Neural cell (in vitro differentiated cells): ENCODE results near the gene BRD3OS. TPM values are rescaled to one million over a fixed set of nuclear protein-coding genes. Genes with fewer than 3 reads are reported as not detected.

Experiments used
- H2AFZ ChIP-seq: fragments of 200-600, 300-800 bp; sonication (generic), shearing (Covaris generic); 2 replicates; pipeline ENCODE4 v1.6.0; 2014; ENCODE audit warnings: low read depth, mild to moderate bottlenecking, antibody characterized with exemption, low read length, moderate library complexity
- H3F3A ChIP-seq: fragments of 200-600 bp; shearing (Covaris generic); 2 replicates; pipeline ENCODE4 v1.6.1; 2016; ENCODE audit warnings: mild to moderate bottlenecking, moderate library complexity, mixed read lengths, antibody characterized with exemption, low read length; ENCODE audit not compliant: insufficient read depth, poor library complexity, severe bottlenecking
- H3K27ac ChIP-seq: fragments of 200-600, 300-800 bp; sonication (generic), shearing (Covaris generic); 2 replicates; pipeline ENCODE4 v1.5.1; 2014; ENCODE audit warnings: mild to moderate bottlenecking, low read length, moderate library complexity
- H3K27me3 ChIP-seq: fragments of 300-800, 200-600 bp; sonication (generic), shearing (Covaris generic); 2 replicates; pipeline ENCODE4 v1.6.0; 2014; ENCODE audit warnings: mild to moderate bottlenecking, low read depth, low read length, moderate library complexity; ENCODE audit not compliant: insufficient read depth
- H3K36me3 ChIP-seq: fragments of 300-800, 200-600 bp; sonication (generic), shearing (Covaris generic); 2 replicates; pipeline ENCODE4 v1.5.1; 2014; ENCODE audit warnings: mild to moderate bottlenecking, antibody characterized with exemption, low read length, moderate library complexity; ENCODE audit not compliant: insufficient read depth
- H3K4me2 ChIP-seq: fragments of 300-800, 200-600 bp; sonication (generic), shearing (Covaris generic); 2 replicates; pipeline ENCODE4 v1.6.0; 2014; ENCODE audit warnings: mild to moderate bottlenecking, low read length
- H3K4me3 ChIP-seq: fragments of 300-800, 200-600 bp; sonication (generic), shearing (Covaris generic); 2 replicates; pipeline ENCODE4 v1.5.1; 2014; ENCODE audit warnings: mild to moderate bottlenecking, low read length, moderate library complexity
- H3K79me2 ChIP-seq: fragments of 200-600 bp; shearing (Covaris generic); replicated peaks from 2 replicates; pipeline ENCODE4 v1.6.0; 2014; ENCODE audit warnings: mild to moderate bottlenecking, low read length, moderate library complexity; ENCODE audit not compliant: insufficient read depth
- H3K9ac ChIP-seq: fragments of 300-800, 200-600 bp; sonication (generic), shearing (Covaris generic); 2 replicates; pipeline ENCODE4 v1.6.1; 2016; ENCODE audit warnings: mild to moderate bottlenecking, low read length, mixed read lengths
- H3K9me2 ChIP-seq: fragments of 200-600 bp; shearing (Covaris generic); 2 replicates; pipeline ENCODE4 v1.6.1; 2016; ENCODE audit warnings: mild to moderate bottlenecking, low read length, mixed read lengths; ENCODE audit not compliant: insufficient read depth
- H3K9me3 ChIP-seq: fragments of 200-600, 300-800 bp; sonication (generic), shearing (Covaris generic); 2 replicates; pipeline ENCODE4 v1.6.1; 2016; ENCODE audit warnings: mild to moderate bottlenecking, mixed run types, low read length, moderate library complexity, mixed read lengths
- H4K20me1 ChIP-seq: fragments of 200-600 bp; shearing (Covaris generic); 2 replicates; pipeline ENCODE4 v1.6.1; 2016; ENCODE audit warnings: mild to moderate bottlenecking, mixed run types; ENCODE audit not compliant: insufficient read depth
- EP300 ChIP-seq: fragments of 450-650 bp; conservative IDR thresholded peaks from 2 replicates; pipeline ENCODE4 v1.6.1; 2014; ENCODE audit warnings: antibody characterized with exemption, mild to moderate bottlenecking, moderate library complexity; ENCODE audit not compliant: poor library complexity, severe bottlenecking
- EZH2 ChIP-seq: fragments of 200-600, 300-800 bp; shearing (Covaris generic), sonication (generic); IDR thresholded peaks from 2 replicates; pipeline ENCODE4 v1.6.1; 2014; ENCODE audit warnings: antibody characterized with exemption, low read length, borderline replicate concordance, mild to moderate bottlenecking; ENCODE audit not compliant: insufficient read depth, poor library complexity, severe bottlenecking
- MXI1 ChIP-seq: fragments of 450-650 bp; conservative IDR thresholded peaks from 2 replicates; pipeline ENCODE4 v1.6.1; 2014; ENCODE audit warnings: antibody characterized with exemption, mild to moderate bottlenecking; ENCODE audit not compliant: poor library complexity, severe bottlenecking
- POLR2AphosphoS5 ChIP-seq: IDR thresholded peaks from 2 replicates; pipeline ENCODE4 v1.6.1; 2012
- RAD21 ChIP-seq: fragments of 450-650 bp; conservative IDR thresholded peaks from 2 replicates; pipeline ENCODE4 v1.6.1; 2014; ENCODE audit warnings: antibody characterized with exemption, mild to moderate bottlenecking, moderate library complexity
- SMC3 ChIP-seq: fragments of 450-650 bp; conservative IDR thresholded peaks from 2 replicates; pipeline ENCODE4 v1.6.1; 2014; ENCODE audit warnings: antibody characterized with exemption, mild to moderate bottlenecking, moderate library complexity; ENCODE audit not compliant: poor library complexity
- TAF1 ChIP-seq: IDR thresholded peaks from 2 replicates; pipeline ENCODE4 v1.6.1; 2012; ENCODE audit warnings: low read depth
- polyA plus RNA-seq: library from polyadenylated mRNA; depleted of rRNA; stranded (reverse); fragments of >200 nt; gene quantifications from 2 replicates; pipeline ENCODE4 v1.2.3, GENCODE V29; 2014
- TF ChIP-seq, protein P1 (sequence below): fragments of 450-650 bp; IDR thresholded peaks from 2 replicates; pipeline ENCODE4 v1.5.1; 2014; ENCODE audit warnings: antibody characterized with exemption, mild to moderate bottlenecking, moderate library complexity; ENCODE audit not compliant: poor library complexity, severe bottlenecking
- TF ChIP-seq, protein P2 (sequence below): IDR thresholded peaks from 2 replicates; pipeline ENCODE4 v1.6.1; 2012; ENCODE audit warnings: borderline replicate concordance

The BRD3OS gene
- polyA plus RNA-seq, 1 donor from 2014 or later, result 49.5 TPM

DNA sequence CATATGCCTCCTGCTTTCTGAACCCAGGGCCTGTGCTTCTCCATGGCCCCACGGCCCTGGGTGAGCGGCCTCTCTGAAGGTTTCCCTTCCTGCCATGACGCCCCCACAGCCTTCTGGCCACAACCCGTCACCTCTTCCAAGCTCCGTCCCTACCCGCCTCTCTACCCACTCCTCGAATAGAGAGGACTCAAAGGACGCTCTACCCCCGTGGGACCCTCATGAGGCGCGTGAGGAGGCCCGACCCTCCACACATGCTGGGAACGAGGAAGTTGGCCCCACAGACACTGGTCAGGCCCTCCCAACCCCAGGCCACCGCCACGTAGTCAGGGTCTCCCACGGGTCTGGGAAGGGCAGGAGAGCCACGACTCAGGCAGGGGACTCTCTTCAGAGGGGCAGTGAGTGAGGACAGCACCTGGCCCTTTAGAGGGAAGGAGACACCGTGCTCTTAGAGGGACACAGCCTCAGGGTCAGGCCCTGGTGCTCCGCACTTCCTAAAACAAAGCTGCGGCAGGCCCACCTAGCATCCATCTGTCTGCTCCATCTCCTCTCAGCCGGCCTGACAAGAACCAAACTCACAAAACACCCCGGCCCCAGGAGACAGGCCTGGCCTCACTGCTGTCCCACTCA is 37.3 kb downstream of the BRD3OS start:
- H3K9ac ChIP-seq, result no peak overlapping the region
- no peak overlapping the region for H2AFZ ChIP-seq
- H3F3A ChIP-seq, result no peaks in the 10 kb centered on the region
- H3K4me3 ChIP-seq, result no peak overlapping the region
- H3K9me3 ChIP-seq, result no peaks in the 10 kb centered on the region
- H4K20me1 ChIP-seq, result peaks cover 76% of the 10 kb centered on the region
- H3K27ac ChIP-seq, result no peak overlapping the region
- H3K27me3 ChIP-seq, result no peaks in the 10 kb centered on the region
- H3K9me2 ChIP-seq, result no peaks in the 10 kb centered on the region
- H3K79me2 ChIP-seq, result peaks cover 95% of the 10 kb centered on the region
- H3K36me3 ChIP-seq, result no peaks in the 10 kb centered on the region
- H3K4me2 ChIP-seq, result no peak overlapping the region
- TF ChIP-seq RAD21, result no peak
- no peak for TF ChIP-seq POLR2AphosphoS5
- no peak for TF ChIP-seq MXI1
- TF ChIP-seq SMC3, result no peak
- no peak for TF ChIP-seq EP300
- TF ChIP-seq, protein P1, sequence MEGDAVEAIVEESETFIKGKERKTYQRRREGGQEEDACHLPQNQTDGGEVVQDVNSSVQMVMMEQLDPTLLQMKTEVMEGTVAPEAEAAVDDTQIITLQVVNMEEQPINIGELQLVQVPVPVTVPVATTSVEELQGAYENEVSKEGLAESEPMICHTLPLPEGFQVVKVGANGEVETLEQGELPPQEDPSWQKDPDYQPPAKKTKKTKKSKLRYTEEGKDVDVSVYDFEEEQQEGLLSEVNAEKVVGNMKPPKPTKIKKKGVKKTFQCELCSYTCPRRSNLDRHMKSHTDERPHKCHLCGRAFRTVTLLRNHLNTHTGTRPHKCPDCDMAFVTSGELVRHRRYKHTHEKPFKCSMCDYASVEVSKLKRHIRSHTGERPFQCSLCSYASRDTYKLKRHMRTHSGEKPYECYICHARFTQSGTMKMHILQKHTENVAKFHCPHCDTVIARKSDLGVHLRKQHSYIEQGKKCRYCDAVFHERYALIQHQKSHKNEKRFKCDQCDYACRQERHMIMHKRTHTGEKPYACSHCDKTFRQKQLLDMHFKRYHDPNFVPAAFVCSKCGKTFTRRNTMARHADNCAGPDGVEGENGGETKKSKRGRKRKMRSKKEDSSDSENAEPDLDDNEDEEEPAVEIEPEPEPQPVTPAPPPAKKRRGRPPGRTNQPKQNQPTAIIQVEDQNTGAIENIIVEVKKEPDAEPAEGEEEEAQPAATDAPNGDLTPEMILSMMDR, result no peak
- TF ChIP-seq, protein P2, sequence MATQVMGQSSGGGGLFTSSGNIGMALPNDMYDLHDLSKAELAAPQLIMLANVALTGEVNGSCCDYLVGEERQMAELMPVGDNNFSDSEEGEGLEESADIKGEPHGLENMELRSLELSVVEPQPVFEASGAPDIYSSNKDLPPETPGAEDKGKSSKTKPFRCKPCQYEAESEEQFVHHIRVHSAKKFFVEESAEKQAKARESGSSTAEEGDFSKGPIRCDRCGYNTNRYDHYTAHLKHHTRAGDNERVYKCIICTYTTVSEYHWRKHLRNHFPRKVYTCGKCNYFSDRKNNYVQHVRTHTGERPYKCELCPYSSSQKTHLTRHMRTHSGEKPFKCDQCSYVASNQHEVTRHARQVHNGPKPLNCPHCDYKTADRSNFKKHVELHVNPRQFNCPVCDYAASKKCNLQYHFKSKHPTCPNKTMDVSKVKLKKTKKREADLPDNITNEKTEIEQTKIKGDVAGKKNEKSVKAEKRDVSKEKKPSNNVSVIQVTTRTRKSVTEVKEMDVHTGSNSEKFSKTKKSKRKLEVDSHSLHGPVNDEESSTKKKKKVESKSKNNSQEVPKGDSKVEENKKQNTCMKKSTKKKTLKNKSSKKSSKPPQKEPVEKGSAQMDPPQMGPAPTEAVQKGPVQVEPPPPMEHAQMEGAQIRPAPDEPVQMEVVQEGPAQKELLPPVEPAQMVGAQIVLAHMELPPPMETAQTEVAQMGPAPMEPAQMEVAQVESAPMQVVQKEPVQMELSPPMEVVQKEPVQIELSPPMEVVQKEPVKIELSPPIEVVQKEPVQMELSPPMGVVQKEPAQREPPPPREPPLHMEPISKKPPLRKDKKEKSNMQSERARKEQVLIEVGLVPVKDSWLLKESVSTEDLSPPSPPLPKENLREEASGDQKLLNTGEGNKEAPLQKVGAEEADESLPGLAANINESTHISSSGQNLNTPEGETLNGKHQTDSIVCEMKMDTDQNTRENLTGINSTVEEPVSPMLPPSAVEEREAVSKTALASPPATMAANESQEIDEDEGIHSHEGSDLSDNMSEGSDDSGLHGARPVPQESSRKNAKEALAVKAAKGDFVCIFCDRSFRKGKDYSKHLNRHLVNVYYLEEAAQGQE, result no peak
- TF ChIP-seq EZH2, result no peak
- no peak for TF ChIP-seq TAF1

DNA sequence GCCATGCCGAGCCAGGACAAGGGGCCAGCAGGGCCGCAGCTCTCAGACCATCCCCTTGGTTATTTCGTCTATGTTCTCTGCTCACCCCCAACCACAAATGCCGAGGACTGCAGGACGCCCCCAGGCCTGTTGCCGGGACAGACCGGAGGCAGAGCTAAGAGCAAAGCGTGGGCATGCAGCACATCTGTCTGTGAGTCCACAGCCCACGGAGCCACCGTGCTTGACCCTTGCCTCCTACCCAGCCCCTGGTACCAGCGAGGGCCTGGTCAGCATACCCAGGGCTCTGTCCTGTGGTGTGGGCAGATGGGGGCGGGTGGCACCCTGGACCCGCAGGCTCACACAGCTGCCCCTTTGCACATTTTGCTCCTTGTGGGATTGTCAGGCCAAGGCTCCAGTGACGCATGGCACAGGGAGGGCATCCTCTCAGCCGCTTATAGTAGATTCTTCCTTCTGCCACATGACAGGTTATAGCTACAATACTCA is 37.8 kb downstream of the BRD3OS start:
- H3K9ac ChIP-seq, result no peak overlapping the region
- no peaks in the 10 kb centered on the region for H3K9me3 ChIP-seq
- no peak for TF ChIP-seq SMC3
- no peak for TF ChIP-seq TAF1
- TF ChIP-seq RAD21, result no peak
- no peak for TF ChIP-seq POLR2AphosphoS5
- TF ChIP-seq, protein P1, result no peak
- TF ChIP-seq MXI1, result no peak
- no peak for TF ChIP-seq EP300
- TF ChIP-seq EZH2, result no peak
- TF ChIP-seq, protein P2, result no peak
- H3K27ac ChIP-seq, result no peak overlapping the region
- H3K36me3 ChIP-seq, result no peaks in the 10 kb centered on the region
- H3K27me3 ChIP-seq, result no peaks in the 10 kb centered on the region
- H3K9me2 ChIP-seq, result no peaks in the 10 kb centered on the region
- H3K4me2 ChIP-seq, result no peak overlapping the region
- H3K79me2 ChIP-seq, result peaks cover 89% of the 10 kb centered on the region
- H3K4me3 ChIP-seq, result no peak overlapping the region
- H4K20me1 ChIP-seq, result peaks cover 70% of the 10 kb centered on the region
- no peak overlapping the region for H2AFZ ChIP-seq
- no peaks in the 10 kb centered on the region for H3F3A ChIP-seq
